GM12872 (cell line): ENCODE results near the gene GALNT14.

ENCODE experiments used
- TF ChIP-seq, protein P1 (sequence below): IDR thresholded peaks from 3 replicates; pipeline ENCODE4 v1.5.1; 2011; ENCODE audit warnings: low read depth, mild to moderate bottlenecking, low read length, moderate library complexity; ENCODE audit not compliant: insufficient read depth

Gene GALNT14

DNA sequence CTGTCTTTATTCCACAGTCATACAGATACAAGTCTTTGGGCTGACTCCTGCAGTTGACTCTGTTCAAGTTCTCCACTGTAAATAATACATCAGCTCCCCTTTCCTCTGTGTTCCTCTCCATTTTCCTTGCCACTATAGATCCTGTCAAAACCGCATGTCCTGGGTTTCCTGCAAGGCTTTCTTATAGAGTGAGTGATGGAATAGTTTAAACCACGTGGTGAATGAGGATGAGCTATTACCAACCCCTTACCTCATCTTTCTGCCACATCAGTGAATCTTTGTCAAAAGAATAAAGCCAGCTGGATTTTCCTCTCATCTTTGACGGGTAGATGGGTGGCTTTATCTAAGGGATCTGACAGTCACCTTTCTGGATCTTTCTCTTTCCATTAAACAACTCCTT is 3.9 kb upstream of the GALNT14 start:
- TF ChIP-seq, protein P1, sequence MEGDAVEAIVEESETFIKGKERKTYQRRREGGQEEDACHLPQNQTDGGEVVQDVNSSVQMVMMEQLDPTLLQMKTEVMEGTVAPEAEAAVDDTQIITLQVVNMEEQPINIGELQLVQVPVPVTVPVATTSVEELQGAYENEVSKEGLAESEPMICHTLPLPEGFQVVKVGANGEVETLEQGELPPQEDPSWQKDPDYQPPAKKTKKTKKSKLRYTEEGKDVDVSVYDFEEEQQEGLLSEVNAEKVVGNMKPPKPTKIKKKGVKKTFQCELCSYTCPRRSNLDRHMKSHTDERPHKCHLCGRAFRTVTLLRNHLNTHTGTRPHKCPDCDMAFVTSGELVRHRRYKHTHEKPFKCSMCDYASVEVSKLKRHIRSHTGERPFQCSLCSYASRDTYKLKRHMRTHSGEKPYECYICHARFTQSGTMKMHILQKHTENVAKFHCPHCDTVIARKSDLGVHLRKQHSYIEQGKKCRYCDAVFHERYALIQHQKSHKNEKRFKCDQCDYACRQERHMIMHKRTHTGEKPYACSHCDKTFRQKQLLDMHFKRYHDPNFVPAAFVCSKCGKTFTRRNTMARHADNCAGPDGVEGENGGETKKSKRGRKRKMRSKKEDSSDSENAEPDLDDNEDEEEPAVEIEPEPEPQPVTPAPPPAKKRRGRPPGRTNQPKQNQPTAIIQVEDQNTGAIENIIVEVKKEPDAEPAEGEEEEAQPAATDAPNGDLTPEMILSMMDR, result no peak

DNA sequence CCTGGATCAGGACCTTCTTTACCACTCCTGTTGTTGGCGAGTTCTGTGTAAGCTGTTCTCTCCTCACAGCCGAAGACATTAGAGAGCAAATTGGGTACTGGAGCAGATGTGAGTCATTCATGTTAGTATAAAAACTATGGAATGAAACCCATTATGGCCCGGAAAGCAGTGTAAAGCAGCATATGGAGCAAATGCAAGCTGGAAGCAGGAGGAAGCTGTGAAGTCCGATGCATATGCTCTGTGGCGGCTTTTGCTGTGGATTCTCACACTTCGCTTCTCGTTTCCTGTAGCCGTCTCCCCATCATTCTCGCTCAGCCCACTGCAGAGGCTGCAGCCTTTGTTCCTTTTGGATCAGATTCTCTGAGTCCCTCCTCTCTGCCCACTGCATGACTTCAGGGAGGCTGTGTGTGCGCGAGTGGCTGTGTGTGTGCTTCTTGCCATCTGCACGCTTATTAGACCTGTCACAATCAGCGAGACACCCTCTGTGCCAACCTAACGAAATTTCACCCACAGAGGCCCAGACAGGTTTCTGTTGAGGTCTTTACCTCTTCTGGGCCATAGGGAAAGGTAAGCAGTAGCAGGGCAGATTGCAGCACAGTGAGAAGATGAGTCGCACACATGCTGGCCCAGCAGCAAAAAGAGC is 3.3 kb upstream of the GALNT14 start:
- TF ChIP-seq, protein P1, result no peak

DNA sequence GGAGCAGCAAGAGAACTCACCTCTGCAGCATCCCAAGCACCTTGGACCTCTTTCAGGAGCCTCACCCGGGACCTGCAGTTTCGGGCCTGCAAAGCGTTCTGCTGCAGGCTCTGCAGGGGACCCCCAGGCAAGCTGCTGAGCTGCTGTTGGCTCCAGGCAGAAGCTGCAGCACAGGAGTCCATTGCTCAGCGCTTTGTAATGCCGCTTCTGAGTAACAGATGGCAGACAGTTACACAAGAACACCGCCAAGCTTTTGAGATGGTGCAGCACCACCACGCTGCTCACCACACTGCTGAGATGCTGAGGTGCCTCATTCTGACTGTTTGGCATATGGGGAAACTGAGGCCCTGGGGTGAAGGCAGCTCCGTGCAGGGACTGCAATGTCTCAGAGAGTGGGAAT is 1.9 kb upstream of the GALNT14 start:
- TF ChIP-seq, protein P1, result no peak

DNA sequence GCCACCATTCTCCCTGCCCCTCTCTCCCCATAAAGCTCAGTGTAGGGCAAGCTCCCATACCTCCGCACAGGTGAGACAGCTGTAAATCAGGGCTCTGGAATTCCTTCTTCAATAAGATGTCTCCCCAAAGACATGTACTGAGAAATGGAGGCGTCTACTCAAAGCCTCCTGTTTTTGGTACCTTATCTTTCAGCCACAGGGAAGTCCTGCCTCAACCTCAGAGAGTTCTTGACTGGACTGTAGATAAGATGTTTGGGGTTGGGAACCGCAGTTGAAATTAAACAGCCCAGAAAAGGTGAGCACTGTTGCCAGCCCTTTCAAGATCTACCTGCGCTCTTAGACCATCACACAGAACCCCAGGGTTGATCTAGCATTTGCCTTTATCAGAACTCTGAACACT is 1.4 kb upstream of the GALNT14 start:
- TF ChIP-seq, protein P1, result no peak

DNA sequence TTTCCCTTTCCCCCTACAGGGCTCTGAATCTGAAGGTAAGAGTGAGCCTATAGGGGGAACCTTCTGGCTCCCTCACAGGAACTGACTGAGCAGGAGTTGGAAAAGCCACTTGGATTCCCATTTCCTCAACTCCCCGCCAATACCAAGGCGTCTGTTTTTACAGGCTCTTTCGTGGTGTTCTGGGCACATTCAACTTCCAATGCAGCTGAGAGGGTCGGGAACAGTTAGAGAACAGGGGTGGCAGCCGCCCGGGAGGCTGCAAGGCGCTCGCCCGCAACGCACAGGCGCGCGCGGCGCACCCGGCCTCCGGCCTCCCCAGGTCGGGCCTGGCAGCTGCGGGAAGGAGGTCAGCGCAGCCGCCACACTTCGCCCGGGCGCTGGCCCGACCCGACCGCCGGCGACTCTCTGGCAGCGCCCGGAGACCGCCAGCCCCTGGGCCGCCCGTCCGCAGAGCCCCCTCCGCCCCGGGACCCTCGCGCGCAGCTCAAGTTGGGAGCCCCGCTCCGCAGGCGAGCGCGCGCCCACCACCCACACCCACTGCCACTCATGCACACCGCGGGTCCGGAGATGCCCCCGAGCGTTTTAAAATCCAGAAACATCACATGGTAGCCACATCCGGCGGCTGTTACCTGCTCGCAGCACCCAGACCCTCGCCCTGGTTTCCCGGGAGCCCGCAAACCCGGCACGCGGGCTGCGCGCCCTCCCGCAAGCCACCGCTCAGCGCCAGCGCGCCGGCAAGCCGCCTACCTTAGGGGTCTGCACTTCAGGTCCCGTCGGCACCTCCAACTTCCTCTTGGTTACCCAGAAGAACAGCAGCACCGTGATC is 816 bp downstream of the GALNT14 start:
- TF ChIP-seq, protein P1, result no peak

DNA sequence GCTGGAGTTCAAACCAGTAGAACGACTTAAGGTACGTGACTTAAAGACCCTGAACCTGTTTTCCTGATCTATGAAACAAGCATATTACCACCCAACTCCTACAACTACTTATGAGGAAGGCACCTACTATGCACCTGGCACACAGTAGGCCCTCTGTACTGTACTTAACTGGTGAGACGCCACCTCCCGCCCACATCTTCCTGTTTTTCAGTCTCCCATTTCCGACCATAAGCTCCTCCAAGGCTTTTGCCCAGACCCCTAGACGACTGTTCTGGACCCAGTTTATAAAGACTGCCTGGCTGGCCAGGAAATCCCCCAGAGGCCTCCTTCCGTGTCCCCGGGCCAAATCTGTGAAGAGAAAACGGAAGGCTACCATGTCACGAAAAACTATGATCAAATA is 1.5 kb downstream of the GALNT14 start:
- TF ChIP-seq, protein P1, result no peak

DNA sequence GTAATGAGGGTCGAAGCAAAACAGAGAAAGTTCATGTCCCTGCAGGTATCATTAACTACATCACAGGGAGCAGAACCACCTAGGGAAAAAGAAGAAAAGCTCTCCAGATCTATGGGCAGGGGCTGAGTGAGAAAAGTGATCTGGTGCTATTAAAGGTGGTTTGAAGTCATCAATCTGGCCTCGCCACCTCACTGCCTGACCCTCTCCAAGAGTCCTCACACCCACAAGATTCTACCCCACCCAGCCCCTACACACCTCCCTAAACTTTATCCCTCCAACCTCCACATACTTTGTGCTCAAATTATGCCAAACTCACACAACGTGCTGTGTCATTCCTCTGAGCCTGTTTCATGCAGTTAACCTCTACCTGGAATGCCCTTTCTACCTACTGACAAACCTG is 2.2 kb downstream of the GALNT14 start:
- TF ChIP-seq, protein P1, result no peak
